ENCODE results near the gene EHD4.

The EHD4 gene

DNA sequence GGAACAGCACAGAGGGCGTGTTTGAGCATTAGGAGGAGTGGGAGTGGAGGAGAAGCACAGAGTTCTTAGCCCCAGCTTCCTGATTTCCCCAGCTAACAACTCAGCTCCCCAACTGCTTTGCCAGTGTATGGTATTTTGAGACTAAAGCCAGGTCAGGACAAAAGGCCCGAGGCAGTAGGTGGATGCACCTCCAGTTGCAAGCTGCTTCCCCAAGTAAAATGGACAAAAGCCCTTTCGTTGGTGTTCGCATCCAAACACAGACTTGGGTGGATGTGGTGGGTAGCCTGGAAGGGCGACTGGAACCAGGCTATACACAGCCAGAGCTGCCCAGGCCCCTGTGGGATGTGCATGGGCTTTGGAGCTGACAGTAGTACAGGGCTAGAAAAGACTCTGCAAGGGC, 12.3 kb upstream of the EHD4 start:
- no peak overlapping the region for H3K9ac ChIP-seq
- H2AFZ ChIP-seq (ENCODE audit: low read depth) = no peak overlapping the region
- H3K27me3 ChIP-seq (ENCODE audit: insufficient read depth, low read depth) = no peaks in the 10 kb centered on the region
- H3K4me1 ChIP-seq (ENCODE audit: low read depth, poor library complexity, severe bottlenecking) = no peaks in the 10 kb centered on the region
- no peak overlapping the region for H3K27ac ChIP-seq
- no peaks in the 10 kb centered on the region for H4K20me1 ChIP-seq (ENCODE audit: insufficient read depth)
- no peak overlapping the region for H3K4me3 ChIP-seq (IDR thresholded peaks at IDR 0.05; ENCODE audit: insufficient read depth, low read depth, low read length)
- TF ChIP-seq, protein P1, sequence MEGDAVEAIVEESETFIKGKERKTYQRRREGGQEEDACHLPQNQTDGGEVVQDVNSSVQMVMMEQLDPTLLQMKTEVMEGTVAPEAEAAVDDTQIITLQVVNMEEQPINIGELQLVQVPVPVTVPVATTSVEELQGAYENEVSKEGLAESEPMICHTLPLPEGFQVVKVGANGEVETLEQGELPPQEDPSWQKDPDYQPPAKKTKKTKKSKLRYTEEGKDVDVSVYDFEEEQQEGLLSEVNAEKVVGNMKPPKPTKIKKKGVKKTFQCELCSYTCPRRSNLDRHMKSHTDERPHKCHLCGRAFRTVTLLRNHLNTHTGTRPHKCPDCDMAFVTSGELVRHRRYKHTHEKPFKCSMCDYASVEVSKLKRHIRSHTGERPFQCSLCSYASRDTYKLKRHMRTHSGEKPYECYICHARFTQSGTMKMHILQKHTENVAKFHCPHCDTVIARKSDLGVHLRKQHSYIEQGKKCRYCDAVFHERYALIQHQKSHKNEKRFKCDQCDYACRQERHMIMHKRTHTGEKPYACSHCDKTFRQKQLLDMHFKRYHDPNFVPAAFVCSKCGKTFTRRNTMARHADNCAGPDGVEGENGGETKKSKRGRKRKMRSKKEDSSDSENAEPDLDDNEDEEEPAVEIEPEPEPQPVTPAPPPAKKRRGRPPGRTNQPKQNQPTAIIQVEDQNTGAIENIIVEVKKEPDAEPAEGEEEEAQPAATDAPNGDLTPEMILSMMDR (conservative IDR thresholded peaks at IDR 0.05; ENCODE audit: low read depth, low read length) = no peak
- H3K79me2 ChIP-seq (ENCODE audit: insufficient read depth, low read depth) = no peaks in the 10 kb centered on the region
- H3K4me2 ChIP-seq = no peak overlapping the region
- no peaks in the 10 kb centered on the region for H3K36me3 ChIP-seq (ENCODE audit: insufficient read depth)

DNA sequence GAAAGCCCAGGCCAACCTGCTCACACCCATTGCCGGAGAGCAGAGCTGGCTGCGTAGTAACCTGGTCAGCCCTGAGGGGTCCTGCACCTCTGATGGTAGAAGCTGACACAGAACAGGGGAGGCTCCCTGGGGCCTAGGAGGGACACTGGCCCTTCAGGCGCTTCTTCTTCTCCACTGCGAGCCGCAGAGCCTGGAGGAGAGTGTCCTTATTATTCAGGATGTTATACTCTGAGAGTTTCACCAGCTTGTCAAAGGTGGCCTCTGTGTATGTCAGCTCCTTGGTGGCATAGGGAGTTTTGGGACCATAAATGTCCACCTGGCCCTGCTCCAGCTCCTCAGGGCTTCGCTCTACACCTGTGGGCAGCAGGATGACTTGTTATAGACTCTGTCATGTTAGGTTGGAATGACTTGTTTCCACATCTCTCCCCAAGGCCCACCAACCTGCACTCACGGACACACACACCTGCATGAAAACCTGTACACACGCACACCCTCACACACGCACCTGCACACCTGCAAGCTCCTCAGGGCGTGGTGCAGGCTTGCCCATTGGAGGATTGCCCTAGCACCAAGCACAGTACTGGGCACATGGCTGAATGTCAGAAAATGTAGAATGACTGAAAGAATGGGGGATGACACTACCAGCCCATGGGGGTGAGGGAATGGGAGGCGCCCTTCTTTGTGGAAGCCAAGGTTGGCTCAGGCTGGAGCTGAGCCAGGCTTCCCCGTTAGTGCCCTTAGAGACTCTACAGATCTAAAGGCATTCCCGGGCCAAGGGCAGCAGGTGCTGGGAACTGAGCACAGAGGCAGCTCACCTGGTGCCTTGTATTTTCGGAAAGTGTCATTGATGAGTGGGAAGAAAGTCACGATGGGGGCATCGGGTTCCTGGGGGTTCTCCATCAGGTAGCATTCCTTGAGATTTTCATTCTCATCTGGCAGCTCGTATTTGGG, 11.5 kb upstream of the EHD4 start:
- no peaks in the 10 kb centered on the region for H3K4me1 ChIP-seq (ENCODE audit: low read depth, poor library complexity, severe bottlenecking)
- no peaks in the 10 kb centered on the region for H3K79me2 ChIP-seq (ENCODE audit: insufficient read depth, low read depth)
- TF ChIP-seq, protein P1 (conservative IDR thresholded peaks at IDR 0.05; ENCODE audit: low read depth, low read length) = no peak
- no peak overlapping the region for H3K9ac ChIP-seq
- no peak overlapping the region for H2AFZ ChIP-seq (ENCODE audit: low read depth)
- no peaks in the 10 kb centered on the region for H3K27me3 ChIP-seq (ENCODE audit: insufficient read depth, low read depth)
- H3K27ac ChIP-seq = no peak overlapping the region
- no peak overlapping the region for H3K4me3 ChIP-seq (IDR thresholded peaks at IDR 0.05; ENCODE audit: insufficient read depth, low read depth, low read length)
- no peaks in the 10 kb centered on the region for H4K20me1 ChIP-seq (ENCODE audit: insufficient read depth)
- H3K4me2 ChIP-seq = no peak overlapping the region
- H3K36me3 ChIP-seq (ENCODE audit: insufficient read depth) = no peaks in the 10 kb centered on the region

DNA sequence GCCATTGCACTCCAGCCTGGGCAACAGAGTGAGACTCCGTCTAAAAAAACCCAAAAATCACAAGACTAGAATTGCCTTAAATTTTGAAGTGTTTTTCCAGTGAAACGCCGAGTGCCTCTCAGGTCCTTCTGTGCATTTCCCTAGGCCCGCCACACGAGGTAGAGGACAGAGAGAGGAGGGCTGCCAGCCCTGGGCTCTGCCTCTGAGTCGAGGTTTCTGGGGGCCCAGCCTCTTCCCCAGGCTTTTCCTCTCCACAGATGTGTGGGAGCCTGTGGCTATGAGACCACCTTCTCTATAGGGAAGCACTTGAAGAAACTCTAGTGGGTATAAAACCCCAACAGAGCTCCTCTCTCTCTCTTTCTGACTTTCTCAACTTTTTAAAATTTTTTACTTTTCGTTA, 10.9 kb upstream of the EHD4 start:
- no peaks in the 10 kb centered on the region for H4K20me1 ChIP-seq (ENCODE audit: insufficient read depth)
- H3K27ac ChIP-seq = no peak overlapping the region
- TF ChIP-seq, protein P1 (conservative IDR thresholded peaks at IDR 0.05; ENCODE audit: low read depth, low read length) = no peak
- no peak overlapping the region for H3K4me2 ChIP-seq
- H2AFZ ChIP-seq (ENCODE audit: low read depth) = no peak overlapping the region
- no peaks in the 10 kb centered on the region for H3K79me2 ChIP-seq (ENCODE audit: insufficient read depth, low read depth)
- no peaks in the 10 kb centered on the region for H3K36me3 ChIP-seq (ENCODE audit: insufficient read depth)
- H3K9ac ChIP-seq = no peak overlapping the region
- no peaks in the 10 kb centered on the region for H3K27me3 ChIP-seq (ENCODE audit: insufficient read depth, low read depth)
- H3K4me3 ChIP-seq (IDR thresholded peaks at IDR 0.05; ENCODE audit: insufficient read depth, low read depth, low read length) = no peak overlapping the region
- no peaks in the 10 kb centered on the region for H3K4me1 ChIP-seq (ENCODE audit: low read depth, poor library complexity, severe bottlenecking)

DNA sequence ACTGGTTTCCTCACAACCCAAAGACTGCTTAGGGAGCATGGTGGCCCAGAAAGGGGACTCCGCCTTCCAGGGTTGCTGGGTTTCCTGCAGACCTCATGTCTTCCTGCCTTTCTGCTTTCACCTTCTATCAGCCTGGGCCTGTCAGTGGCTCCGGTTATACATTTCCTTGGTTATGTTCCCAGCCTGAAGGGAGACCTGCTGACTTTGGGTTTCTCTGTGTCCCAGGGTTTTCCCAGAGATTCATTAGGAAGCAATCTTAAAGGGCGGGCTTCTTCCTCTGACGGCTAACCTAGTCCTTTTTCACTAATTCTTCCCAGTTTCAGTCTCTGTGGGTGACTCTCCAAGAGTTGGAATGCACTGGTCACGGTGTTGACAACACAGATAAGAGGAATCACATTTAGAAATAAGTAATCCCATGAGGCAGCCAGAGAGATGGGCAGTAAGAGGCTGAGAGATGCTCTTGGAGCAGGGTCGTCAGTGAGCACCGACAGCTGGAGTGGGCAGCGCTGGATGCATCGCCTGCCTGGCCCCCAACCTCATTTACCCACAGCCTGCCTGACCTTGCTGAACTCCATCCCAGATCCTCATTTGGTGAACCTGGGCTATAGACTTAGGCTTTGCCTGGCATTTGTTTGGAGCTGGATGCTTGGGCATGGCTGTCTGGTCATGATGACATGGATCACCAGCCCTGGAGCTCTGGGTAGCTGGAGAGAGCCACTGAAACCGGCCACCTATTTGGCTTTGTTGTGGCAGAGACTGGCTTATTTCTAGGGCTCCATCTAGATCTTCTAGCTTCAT, 10.0 kb upstream of the EHD4 start:
- no peaks in the 10 kb centered on the region for H3K27me3 ChIP-seq (ENCODE audit: insufficient read depth, low read depth)
- H2AFZ ChIP-seq (ENCODE audit: low read depth) = no peak overlapping the region
- H3K4me2 ChIP-seq = no peak overlapping the region
- H3K79me2 ChIP-seq (ENCODE audit: insufficient read depth, low read depth) = no peaks in the 10 kb centered on the region
- H3K4me3 ChIP-seq (IDR thresholded peaks at IDR 0.05; ENCODE audit: insufficient read depth, low read depth, low read length) = no peak overlapping the region
- H3K4me1 ChIP-seq (ENCODE audit: low read depth, poor library complexity, severe bottlenecking) = no peaks in the 10 kb centered on the region
- H4K20me1 ChIP-seq (ENCODE audit: insufficient read depth) = no peaks in the 10 kb centered on the region
- H3K9ac ChIP-seq = no peak overlapping the region
- TF ChIP-seq, protein P1 (conservative IDR thresholded peaks at IDR 0.05; ENCODE audit: low read depth, low read length) = no peak
- no peaks in the 10 kb centered on the region for H3K36me3 ChIP-seq (ENCODE audit: insufficient read depth)
- H3K27ac ChIP-seq = no peak overlapping the region

All from KMS-11 (cell line).